Measurements from ENCODE around the gene NEUROG3. TPM values are rescaled to one million over a fixed set of nuclear protein-coding genes. Genes with fewer than 3 reads are reported as not detected.

The NEUROG3 gene
- total and polyA plus RNA-seq, 2 of the 8 experiments (the other 6 are each of a cell fraction or from before 2014, with no cell fraction given), result 0.45 TPM; not detected in 1

GRCh38 chr10:69609077-69609476, 35.9 kb upstream of the NEUROG3 start (continued):
- TF ChIP-seq ATF3 (IDR thresholded peaks at IDR 0.05; ENCODE audit: insufficient read depth, low read depth, low read length) (no peak), BRCA1 (IDR thresholded peaks at IDR 0.05; ENCODE audit: low read depth, low read length) (no peak), POU5F1 (IDR thresholded peaks at IDR 0.05; ENCODE audit: low read depth, low read length) (no peak)
